ENCODE data around the gene NDUFA3. TPM values are rescaled to one million over a fixed set of nuclear protein-coding genes. Genes with fewer than 3 reads are reported as not detected.

The NDUFA3 gene
- total and polyA plus RNA-seq, 2 donors (not counting 3 experiments of a cell fraction or from before 2014, with no cell fraction given): 107 to 119 TPM

GRCh38 chr19:54152267-54152666 lies 49.6 kb downstream of the NDUFA3 start:
- no peaks in the 10 kb centered on the region for H3K79me2 ChIP-seq (ENCODE audit: control insufficient read depth, insufficient read depth, low read length)
- H3K4me2 ChIP-seq (ENCODE audit: insufficient read depth, low read length): no peak overlapping the region
- ChIA-PET POLR2A (interaction anchor here (1.5 kb wide), 1 partner anchor 15 kb away, joined by 7 read pairs; the partner anchor contains the start of gene CNOT3), CTCF (no interaction called here)
- no peaks in the 10 kb centered on the region for H3K4me1 ChIP-seq (ENCODE audit: control insufficient read depth, extremely low read depth, insufficient read depth, low read length)
- BruUV-seq (replicated peaks): no TSS peak
- FAIRE-seq (no peak), DNase-seq (ENCODE audit: low read depth, low spot score) (no peak)
- H3K36me3 ChIP-seq (ENCODE audit: control insufficient read depth in 2 of 2, extremely low read depth in 1 of 2, insufficient read depth in 2 of 2, low read length in 2 of 2): peaks cover 15 to 70% of the 10 kb centered on the region in 2 experiments
- intact Hi-C loops (cut with micrococcal nuclease) (no loop called here), dilution Hi-C loops (cut with MboI; ENCODE audit: extremely low pct_ligation_motif_present, low sequenced_read_pairs) (no loop called here)
- H3K4me3 ChIP-seq (replicated peaks in 1 of 3; ENCODE audit: insufficient read depth in 1 of 3, low read depth in 1 of 3, low read length in 3 of 3): no peak overlapping the region
- H3K9me1 ChIP-seq (replicated peaks; ENCODE audit: control insufficient read depth, extremely low read depth, insufficient read depth, low read length): no peaks in the 10 kb centered on the region
- no peak overlapping the region for H3K27ac ChIP-seq (ENCODE audit: insufficient read depth, low read depth, low read length)
- H3K9me3 ChIP-seq (replicated peaks; ENCODE audit: control insufficient read depth, insufficient read depth, low read length): no peaks in the 10 kb centered on the region
- no peaks in the 10 kb centered on the region for H3K27me3 ChIP-seq (ENCODE audit: control insufficient read depth in 2 of 2, insufficient read depth in 2 of 2, low read length in 2 of 2)
- H3K9ac ChIP-seq (replicated peaks; ENCODE audit: extremely low read depth, insufficient read depth, low read length): no peak overlapping the region
- H2AFZ ChIP-seq (ENCODE audit: low read depth, low read length): no peak overlapping the region
- TF ChIP-seq GATA2 (IDR thresholded peaks at IDR 0.05; ENCODE audit: insufficient read depth, insufficient read length, low read depth, low read length) (no peak), FOS (IDR thresholded peaks at IDR 0.05; ENCODE audit: borderline replicate concordance, insufficient read depth, low read length) (no peak), EZH2 (IDR thresholded peaks at IDR 0.05; ENCODE audit: borderline replicate concordance, low read depth, low read length, severe bottlenecking) (no peak)
- no peaks in the 10 kb centered on the region for H4K20me1 ChIP-seq (replicated peaks; ENCODE audit: control insufficient read depth, extremely low read depth, insufficient read depth, low read length)

DNA sequence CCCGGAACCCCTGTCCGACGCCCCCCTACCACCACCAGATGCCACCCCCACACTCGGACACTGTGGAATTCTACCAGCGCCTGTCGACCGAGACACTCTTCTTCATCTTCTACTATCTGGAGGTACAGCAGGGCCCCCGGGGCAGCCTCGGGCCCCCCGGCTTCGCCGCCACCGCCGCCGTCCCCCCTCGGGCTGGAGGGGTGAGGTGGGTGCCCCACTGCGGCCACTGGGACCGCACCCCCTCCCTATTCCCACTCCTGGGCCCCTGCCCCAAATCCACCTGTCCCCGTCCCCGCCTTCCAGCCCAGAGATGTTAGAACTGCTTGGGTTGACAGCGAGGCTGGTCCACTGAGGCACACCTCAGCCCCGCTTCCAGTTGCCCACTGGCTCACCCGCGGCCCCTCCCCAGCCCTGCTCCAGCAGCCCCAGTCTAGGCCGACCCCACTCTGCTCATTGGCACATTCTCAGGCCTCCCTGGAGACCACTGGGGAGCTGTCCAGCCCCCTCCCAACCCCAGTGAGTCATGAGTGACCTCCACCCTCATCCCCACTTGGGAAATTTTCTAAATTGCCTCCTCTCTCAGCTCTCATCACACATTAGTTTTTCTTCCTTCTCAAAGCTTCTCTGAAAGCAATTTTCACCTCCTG lies 50.3 kb downstream of the NDUFA3 start:
- no peaks in the 10 kb centered on the region for H3K79me2 ChIP-seq (ENCODE audit: control insufficient read depth, insufficient read depth, low read length)
- BruUV-seq (replicated peaks): no TSS peak
- CTCF ChIA-PET: no interaction called here
- FAIRE-seq: no peak
- POLR2A ChIA-PET: no interaction called here
- no peak overlapping the region for H3K9ac ChIP-seq (replicated peaks; ENCODE audit: extremely low read depth, insufficient read depth, low read length)
- H3K4me2 ChIP-seq (ENCODE audit: insufficient read depth, low read length): no peak overlapping the region
- H3K27ac ChIP-seq (ENCODE audit: insufficient read depth, low read depth, low read length): no peak overlapping the region
- dilution Hi-C loops (cut with MboI; ENCODE audit: extremely low pct_ligation_motif_present, low sequenced_read_pairs): no loop called here
- no peaks in the 10 kb centered on the region for H3K27me3 ChIP-seq (ENCODE audit: control insufficient read depth in 2 of 2, insufficient read depth in 2 of 2, low read length in 2 of 2)
- intact Hi-C loops (cut with micrococcal nuclease): no loop called here
- no peaks in the 10 kb centered on the region for H3K9me1 ChIP-seq (replicated peaks; ENCODE audit: control insufficient read depth, extremely low read depth, insufficient read depth, low read length)
- no peaks in the 10 kb centered on the region for H3K9me3 ChIP-seq (replicated peaks; ENCODE audit: control insufficient read depth, insufficient read depth, low read length)
- no peak for DNase-seq (ENCODE audit: low read depth, low spot score)
- H3K4me1 ChIP-seq (ENCODE audit: control insufficient read depth, extremely low read depth, insufficient read depth, low read length): no peaks in the 10 kb centered on the region
- H2AFZ ChIP-seq (ENCODE audit: low read depth, low read length): no peak overlapping the region
- TF ChIP-seq CTCF (IDR thresholded peaks at IDR 0.05; ENCODE audit: extremely low read depth in 1 of 2, insufficient read depth in 1 of 2, low read depth in 1 of 2, low read length in 2 of 2): no peak
- no peak for TF ChIP-seq MYC (IDR thresholded peaks at IDR 0.05; ENCODE audit: low read depth, low read length)
- peak; percentile 51 for TF ChIP-seq POLR2AphosphoS5 (IDR thresholded peaks at IDR 0.05; ENCODE audit: insufficient read depth, low read depth, low read length)
- H3K36me3 ChIP-seq (ENCODE audit: control insufficient read depth in 2 of 2, extremely low read depth in 1 of 2, insufficient read depth in 2 of 2, low read length in 2 of 2): peaks cover 15 to 66% of the 10 kb centered on the region in 2 experiments
- no peak overlapping the region for H3K4me3 ChIP-seq (replicated peaks in 1 of 3; ENCODE audit: insufficient read depth in 1 of 3, low read depth in 1 of 3, low read length in 3 of 3)
- H4K20me1 ChIP-seq (replicated peaks; ENCODE audit: control insufficient read depth, extremely low read depth, insufficient read depth, low read length): no peaks in the 10 kb centered on the region

Measured in endothelial cell of umbilical vein (primary cell).